OCI-LY3 (cell line): ENCODE results near the gene NRG2.

ENCODE experiments used
- CTCF ChIP-seq: fragments of 200-600, 300-600 bp; sonication (generic); IDR thresholded peaks from 2 replicates; pipeline ENCODE4 v1.5.1; 2014; ENCODE audit warnings: antibody characterized with exemption, low read length, low read depth
- EZH2phosphoT487 ChIP-seq: fragments of 200-600 bp; shearing (Covaris generic); IDR thresholded peaks from 2 replicates; pipeline ENCODE4 v1.6.1; 2018; ENCODE audit warnings: antibody characterized with exemption, mixed run types, low read depth

GRCh38 chr5:139961435-139962157, 81.5 kb downstream of the NRG2 start:
- TF ChIP-seq CTCF, result no peak
- TF ChIP-seq EZH2phosphoT487, result no peak
